ENCODE measurements around the gene SGSH. TPM values are rescaled to one million over a fixed set of nuclear protein-coding genes. Genes with fewer than 3 reads are reported as not detected.
A peak's percentile ranks its signal among the peaks of the same experiment; 100 is the strongest.

Gene SGSH
- total RNA-seq, 1 donor = 15.9 TPM

DNA sequence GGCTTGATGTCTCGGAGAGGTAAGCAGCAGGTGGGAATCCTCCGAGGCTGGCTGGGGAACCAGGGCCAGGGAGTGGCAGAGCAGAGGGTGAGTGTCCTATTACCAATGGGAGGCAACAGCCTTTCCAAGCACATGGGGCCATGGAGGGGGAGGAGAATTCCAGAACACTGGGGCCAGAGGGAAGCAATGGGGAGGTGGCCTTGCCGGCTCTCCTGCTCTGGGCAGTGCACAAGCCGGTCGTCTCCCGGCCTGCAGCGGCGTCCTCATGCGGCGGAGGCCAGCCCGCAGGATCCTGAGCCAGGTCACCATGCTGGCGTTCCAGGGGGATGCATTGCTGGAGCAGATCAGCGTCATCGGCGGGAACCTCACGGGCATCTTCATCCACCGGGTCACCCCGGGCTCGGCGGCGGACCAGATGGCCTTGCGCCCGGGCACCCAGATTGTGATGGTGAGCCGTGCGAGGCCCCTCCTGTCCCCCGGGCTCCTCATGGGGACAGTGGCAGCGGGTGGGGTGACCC is 21.9 kb downstream of the SGSH start:
- H3K4me2 ChIP-seq (ENCODE audit: insufficient read depth, low read length) = no peak overlapping the region
- H2AFZ ChIP-seq (ENCODE audit: low read length) = no peak overlapping the region
- no peaks in the 10 kb centered on the region for H3K79me2 ChIP-seq (ENCODE audit: insufficient read depth, low read length)
- H3K27me3 ChIP-seq (ENCODE audit: insufficient read depth, low read length) = peaks cover 3% of the 10 kb centered on the region
- no peaks in the 10 kb centered on the region for H3K9me3 ChIP-seq (ENCODE audit: low read depth, low read length)
- no peak overlapping the region for H3K27ac ChIP-seq (ENCODE audit: low read depth, low read length)
- TF ChIP-seq, protein P1, sequence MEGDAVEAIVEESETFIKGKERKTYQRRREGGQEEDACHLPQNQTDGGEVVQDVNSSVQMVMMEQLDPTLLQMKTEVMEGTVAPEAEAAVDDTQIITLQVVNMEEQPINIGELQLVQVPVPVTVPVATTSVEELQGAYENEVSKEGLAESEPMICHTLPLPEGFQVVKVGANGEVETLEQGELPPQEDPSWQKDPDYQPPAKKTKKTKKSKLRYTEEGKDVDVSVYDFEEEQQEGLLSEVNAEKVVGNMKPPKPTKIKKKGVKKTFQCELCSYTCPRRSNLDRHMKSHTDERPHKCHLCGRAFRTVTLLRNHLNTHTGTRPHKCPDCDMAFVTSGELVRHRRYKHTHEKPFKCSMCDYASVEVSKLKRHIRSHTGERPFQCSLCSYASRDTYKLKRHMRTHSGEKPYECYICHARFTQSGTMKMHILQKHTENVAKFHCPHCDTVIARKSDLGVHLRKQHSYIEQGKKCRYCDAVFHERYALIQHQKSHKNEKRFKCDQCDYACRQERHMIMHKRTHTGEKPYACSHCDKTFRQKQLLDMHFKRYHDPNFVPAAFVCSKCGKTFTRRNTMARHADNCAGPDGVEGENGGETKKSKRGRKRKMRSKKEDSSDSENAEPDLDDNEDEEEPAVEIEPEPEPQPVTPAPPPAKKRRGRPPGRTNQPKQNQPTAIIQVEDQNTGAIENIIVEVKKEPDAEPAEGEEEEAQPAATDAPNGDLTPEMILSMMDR (IDR thresholded peaks at IDR 0.05; ENCODE audit: extremely low read depth, low read depth, low read length) = no peak
- no peaks in the 10 kb centered on the region for H3K36me3 ChIP-seq (ENCODE audit: insufficient read depth, low read length)
- H4K20me1 ChIP-seq (ENCODE audit: insufficient read depth, low read length) = no peaks in the 10 kb centered on the region
- DNase-seq (ENCODE audit: insufficient read length, low spot score, missing footprints) = no peak
- no peak overlapping the region for H3K4me3 ChIP-seq (ENCODE audit: insufficient read depth, low read length)
- no peaks in the 10 kb centered on the region for H3K4me1 ChIP-seq (ENCODE audit: insufficient read depth, low read length)

DNA sequence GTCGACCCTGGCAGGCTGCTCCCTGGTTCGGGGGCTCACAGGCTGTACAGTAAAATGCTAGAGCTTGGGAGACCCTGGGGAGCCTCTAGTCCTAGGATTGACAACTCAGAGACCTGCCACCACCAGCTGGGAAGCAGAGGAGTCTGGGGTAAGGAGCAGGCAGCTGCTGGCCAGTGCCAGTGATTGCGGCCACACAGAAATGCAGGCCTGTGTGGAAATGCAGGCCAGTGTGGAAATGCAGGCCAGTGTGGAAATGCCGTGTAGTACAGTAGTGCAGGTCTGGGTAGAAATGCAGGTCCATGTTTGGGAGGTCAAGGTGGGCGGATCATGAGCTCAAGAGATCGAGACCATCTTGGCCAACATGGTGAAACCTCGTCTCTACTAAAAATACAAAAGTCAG is 23.5 kb downstream of the SGSH start:
- TF ChIP-seq, protein P1 (IDR thresholded peaks at IDR 0.05; ENCODE audit: extremely low read depth, low read depth, low read length) = no peak
- Histone ChIP-seq H3K79me2 (ENCODE audit: insufficient read depth, low read length) (no peaks in the 10 kb centered on the region), H3K4me3 (ENCODE audit: insufficient read depth, low read length) (no peak overlapping the region), H3K27ac (ENCODE audit: low read depth, low read length) (no peak overlapping the region), H3K36me3 (ENCODE audit: insufficient read depth, low read length) (no peaks in the 10 kb centered on the region), H2AFZ (ENCODE audit: low read length) (no peak overlapping the region), H3K9me3 (ENCODE audit: low read depth, low read length) (no peaks in the 10 kb centered on the region), H4K20me1 (ENCODE audit: insufficient read depth, low read length) (no peaks in the 10 kb centered on the region), H3K4me2 (ENCODE audit: insufficient read depth, low read length) (no peak overlapping the region), H3K27me3 (ENCODE audit: insufficient read depth, low read length) (peaks cover 3% of the 10 kb centered on the region), H3K4me1 (ENCODE audit: insufficient read depth, low read length) (peaks cover 2% of the 10 kb centered on the region)
- no peak for DNase-seq (ENCODE audit: insufficient read length, low spot score, missing footprints)

DNA sequence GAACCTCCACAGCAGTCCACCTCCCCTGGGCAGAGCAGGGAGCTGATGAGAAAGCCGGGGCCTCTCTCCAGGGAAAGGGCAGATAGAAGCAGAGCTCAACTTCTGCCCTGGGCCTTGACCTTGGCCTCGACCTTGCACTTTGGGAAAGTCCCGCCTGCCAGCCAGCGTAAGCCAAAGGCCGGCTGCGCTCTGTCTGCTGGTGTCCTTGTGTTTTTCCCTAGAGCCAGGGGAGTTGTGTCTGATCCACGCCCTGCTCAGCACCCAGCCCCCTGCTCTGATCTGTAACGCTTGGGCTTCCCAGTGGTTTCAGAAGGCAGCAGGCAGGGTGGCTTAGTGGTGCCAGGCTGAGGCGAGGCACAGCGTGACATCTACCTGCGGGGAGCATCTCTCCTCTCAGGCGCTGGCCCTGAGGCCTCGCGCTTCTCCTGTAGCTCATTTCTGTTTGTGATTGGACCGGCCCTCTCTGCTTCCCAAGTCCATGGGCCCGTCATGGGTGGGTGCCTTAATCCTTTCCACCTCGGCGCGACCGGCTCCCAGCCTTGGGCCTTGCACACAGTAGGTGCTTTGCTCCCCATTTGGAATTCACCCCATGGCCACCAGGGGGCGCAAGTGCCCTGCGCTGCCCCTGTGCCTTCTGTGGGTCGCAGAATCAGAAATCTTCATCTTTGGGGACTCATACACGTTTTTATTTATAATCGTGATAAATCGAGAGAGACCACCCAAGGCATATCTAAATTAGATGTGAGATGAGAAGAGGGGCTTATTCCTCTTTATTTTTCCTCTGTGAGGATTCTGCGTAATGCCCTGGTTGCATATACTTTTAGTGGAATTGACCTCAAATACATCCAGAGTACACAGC is 24.2 kb downstream of the SGSH start:
- Histone ChIP-seq H2AFZ (ENCODE audit: low read length) (no peak overlapping the region), H3K4me1 (ENCODE audit: insufficient read depth, low read length) (peaks cover 2% of the 10 kb centered on the region), H3K4me3 (ENCODE audit: insufficient read depth, low read length) (no peak overlapping the region), H3K36me3 (ENCODE audit: insufficient read depth, low read length) (no peaks in the 10 kb centered on the region), H3K9me3 (ENCODE audit: low read depth, low read length) (no peaks in the 10 kb centered on the region), H3K27me3 (ENCODE audit: insufficient read depth, low read length) (peaks cover 9% of the 10 kb centered on the region), H3K79me2 (ENCODE audit: insufficient read depth, low read length) (no peaks in the 10 kb centered on the region), H3K4me2 (ENCODE audit: insufficient read depth, low read length) (no peak overlapping the region), H4K20me1 (ENCODE audit: insufficient read depth, low read length) (no peaks in the 10 kb centered on the region), H3K27ac (ENCODE audit: low read depth, low read length) (no peak overlapping the region)
- DNase-seq (ENCODE audit: insufficient read length, low spot score, missing footprints) = peak; percentile 94
- TF ChIP-seq, protein P1 (IDR thresholded peaks at IDR 0.05; ENCODE audit: extremely low read depth, low read depth, low read length) = peak; percentile 87

DNA sequence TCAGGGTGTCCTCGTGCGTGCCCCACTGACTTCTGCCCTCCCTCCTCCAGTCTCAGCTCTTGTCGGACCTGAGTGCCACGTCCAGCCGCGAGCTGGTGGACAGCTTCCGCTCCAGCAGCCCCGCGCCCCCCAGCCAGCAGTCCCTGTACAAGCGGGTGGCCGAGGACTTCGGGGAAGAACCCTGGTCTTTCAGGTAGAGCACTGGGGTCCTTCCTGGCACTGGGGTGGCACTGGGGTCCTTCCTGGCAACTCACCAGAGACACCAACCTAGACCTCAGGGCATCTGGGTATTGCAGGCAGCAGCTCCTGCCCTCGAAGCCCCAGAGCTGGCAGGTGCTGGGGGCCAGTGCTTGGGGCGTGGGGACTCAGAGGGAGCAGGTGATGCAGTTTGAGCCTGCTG is 25.0 kb downstream of the SGSH start:
- H3K4me3 ChIP-seq (ENCODE audit: insufficient read depth, low read length) = no peak overlapping the region
- H3K4me1 ChIP-seq (ENCODE audit: insufficient read depth, low read length) = peaks cover 2% of the 10 kb centered on the region
- DNase-seq (ENCODE audit: insufficient read length, low spot score, missing footprints) = no peak
- no peak overlapping the region for H2AFZ ChIP-seq (ENCODE audit: low read length)
- H4K20me1 ChIP-seq (ENCODE audit: insufficient read depth, low read length) = no peaks in the 10 kb centered on the region
- peaks cover 10% of the 10 kb centered on the region for H3K27me3 ChIP-seq (ENCODE audit: insufficient read depth, low read length)
- no peak overlapping the region for H3K4me2 ChIP-seq (ENCODE audit: insufficient read depth, low read length)
- no peak overlapping the region for H3K27ac ChIP-seq (ENCODE audit: low read depth, low read length)
- H3K36me3 ChIP-seq (ENCODE audit: insufficient read depth, low read length) = no peaks in the 10 kb centered on the region
- H3K79me2 ChIP-seq (ENCODE audit: insufficient read depth, low read length) = no peaks in the 10 kb centered on the region
- TF ChIP-seq, protein P1 (IDR thresholded peaks at IDR 0.05; ENCODE audit: extremely low read depth, low read depth, low read length) = no peak
- H3K9me3 ChIP-seq (ENCODE audit: low read depth, low read length) = no peaks in the 10 kb centered on the region

All from osteoblast (primary cell).